T-helper 17 cell (primary cell): ENCODE measurements around the gene REXO5. TPM values are rescaled to one million over a fixed set of nuclear protein-coding genes. Genes with fewer than 3 reads are reported as not detected.
"Not testable (repeated sequence)": the region's sequence is repeated elsewhere in the genome, so short reads cannot be mapped to it uniquely, and the experiment has no call there.

Experiments
- ATAC-seq: fragments of 150-1000 bp; cut with Tn5 transposase; 2 replicates; pipeline ENCODE4 v1.10.0; 2021; ENCODE audit warnings: mild to moderate bottlenecking, moderate library complexity
- DNase-seq, 3 donors: peaks; one replicate each; pipeline versions ENCODE4 v3.0.0 to v3.0.0-alpha.2; 2020 to 2021
- H3K9me3 ChIP-seq: one replicate; pipeline ENCODE4 v1.7.0; 2013; ENCODE audit warnings: low read length, mild to moderate bottlenecking; ENCODE audit not compliant: control insufficient read depth, poor library complexity, severe bottlenecking
- H3K27ac Mint-ChIP-seq: one replicate; pipeline ENCODE4 v1.8.0; 2022; ENCODE audit warnings: mild to moderate bottlenecking, moderate library complexity, mixed read lengths
- H3K27me3 Mint-ChIP-seq: one replicate; pipeline ENCODE4 v1.8.0; 2022; ENCODE audit warnings: mixed read lengths
- H3K36me3 Mint-ChIP-seq: one replicate; pipeline ENCODE4 v1.8.0; 2022; ENCODE audit warnings: low read depth, mixed read lengths
- H3K4me1 Mint-ChIP-seq: one replicate; pipeline ENCODE4 v1.8.0; 2022; ENCODE audit warnings: mild to moderate bottlenecking, mixed read lengths
- H3K4me3 Mint-ChIP-seq: one replicate; pipeline ENCODE4 v1.8.0; 2022; ENCODE audit warnings: mild to moderate bottlenecking, moderate library complexity, mixed read lengths
- total RNA-seq, 4 donors: library from RNA in 2 of 4; stranded (reverse) in 2 of 4; gene quantifications; one replicate each; pipeline ENCODE4 v1.2.3 and lab custom pipeline; 2022 to 2026

Gene REXO5
- total RNA-seq, 2 donors from 2014 or later = 1.6 TPM; not detected in 1

GRCh38 chr16:20774703-20775362 is 31.5 kb upstream of the REXO5 start:
- ATAC-seq (peak; percentile 59), DNase-seq (peak; percentile 13 to 33 (median 17))
- no peaks in the 10 kb centered on the region for H3K27me3 Mint-ChIP-seq
- H3K4me1 Mint-ChIP-seq = peaks cover 10% of the 10 kb centered on the region
- peaks cover 5% of the 10 kb centered on the region for H3K36me3 Mint-ChIP-seq
- H3K4me3 Mint-ChIP-seq = no peak overlapping the region
- no peaks in the 10 kb centered on the region for H3K9me3 ChIP-seq
- no peak overlapping the region for H3K27ac Mint-ChIP-seq

GRCh38 chr16:20781697-20782096 is 24.6 kb upstream of the REXO5 start:
- Mint-ChIP-seq H3K4me1 (no peaks in the 10 kb centered on the region), H3K27me3 (no peaks in the 10 kb centered on the region), H3K36me3 (peaks cover 3% of the 10 kb centered on the region), H3K27ac (no peak overlapping the region), H3K4me3 (no peak overlapping the region)
- no peaks in the 10 kb centered on the region for H3K9me3 ChIP-seq
- no peak for DNase-seq
- no peak for ATAC-seq

- no peaks in the 10 kb centered on the region for H3K4me1 Mint-ChIP-seq
- no peak overlapping the region for H3K4me3 Mint-ChIP-seq
- H3K27me3 Mint-ChIP-seq = no peaks in the 10 kb centered on the region
- no peak overlapping the region for H3K27ac Mint-ChIP-seq
- DNase-seq (no peak), ATAC-seq (no peak)
- peaks cover 2% of the 10 kb centered on the region for H3K36me3 Mint-ChIP-seq
- H3K9me3 ChIP-seq = no peaks in the 10 kb centered on the region
Measured at GRCh38 chr16:20782470-20782869, 23.9 kb upstream of the REXO5 start.

GRCh38 chr16:20784204-20784603 is 22.1 kb upstream of the REXO5 start:
- H3K9me3 ChIP-seq = no peaks in the 10 kb centered on the region
- H3K36me3 Mint-ChIP-seq = no peaks in the 10 kb centered on the region
- no peak overlapping the region for H3K4me3 Mint-ChIP-seq
- DNase-seq = no peak
- H3K27me3 Mint-ChIP-seq = no peaks in the 10 kb centered on the region
- ATAC-seq = no peak
- no peak overlapping the region for H3K27ac Mint-ChIP-seq
- no peaks in the 10 kb centered on the region for H3K4me1 Mint-ChIP-seq

- ATAC-seq = no peak
- Mint-ChIP-seq H3K4me3 (no peak overlapping the region), H3K27ac (no peak overlapping the region), H3K27me3 (no peaks in the 10 kb centered on the region), H3K4me1 (no peaks in the 10 kb centered on the region), H3K36me3 (no peaks in the 10 kb centered on the region)
- H3K9me3 ChIP-seq = no peaks in the 10 kb centered on the region
- no peak for DNase-seq
Measured at GRCh38 chr16:20789130-20789529, 17.2 kb upstream of the REXO5 start.

- DNase-seq = no peak
- ATAC-seq = no peak
- Mint-ChIP-seq H3K27ac (no peak overlapping the region), H3K4me3 (no peak overlapping the region), H3K36me3 (no peaks in the 10 kb centered on the region), H3K27me3 (no peaks in the 10 kb centered on the region), H3K4me1 (no peaks in the 10 kb centered on the region)
- no peaks in the 10 kb centered on the region for H3K9me3 ChIP-seq
Measured at GRCh38 chr16:20791923-20792612, 14.3 kb upstream of the REXO5 start.

GRCh38 chr16:20798364-20798763 is 8.0 kb upstream of the REXO5 start:
- Mint-ChIP-seq H3K36me3 (no peaks in the 10 kb centered on the region), H3K27me3 (no peaks in the 10 kb centered on the region), H3K27ac (peak overlapping the region; percentile 67), H3K4me3 (no peak overlapping the region), H3K4me1 (peaks cover 10% of the 10 kb centered on the region)
- ATAC-seq (peak; percentile 44), DNase-seq (no peak)
- no peaks in the 10 kb centered on the region for H3K9me3 ChIP-seq

GRCh38 chr16:20799599-20799998 is 6.7 kb upstream of the REXO5 start:
- Mint-ChIP-seq H3K36me3 (no peaks in the 10 kb centered on the region), H3K4me3 (no peak overlapping the region), H3K4me1 (peaks cover 10% of the 10 kb centered on the region), H3K27ac (no peak overlapping the region), H3K27me3 (no peaks in the 10 kb centered on the region)
- no peaks in the 10 kb centered on the region for H3K9me3 ChIP-seq
- DNase-seq (no peak), ATAC-seq (peak; percentile 32)

GRCh38 chr16:20801278-20801677 is 5.0 kb upstream of the REXO5 start:
- H3K9me3 ChIP-seq = no peaks in the 10 kb centered on the region
- ATAC-seq = no peak
- Mint-ChIP-seq H3K27ac (no peak overlapping the region), H3K4me1 (peaks cover 12% of the 10 kb centered on the region), H3K36me3 (no peaks in the 10 kb centered on the region), H3K4me3 (no peak overlapping the region), H3K27me3 (no peaks in the 10 kb centered on the region)
- no peak for DNase-seq

GRCh38 chr16:20803192-20803560 is 3.2 kb upstream of the REXO5 start:
- H3K27me3 Mint-ChIP-seq = no peaks in the 10 kb centered on the region
- H3K4me1 Mint-ChIP-seq = peaks cover 23% of the 10 kb centered on the region
- no peaks in the 10 kb centered on the region for H3K36me3 Mint-ChIP-seq
- no peak overlapping the region for H3K4me3 Mint-ChIP-seq
- DNase-seq (no peak), ATAC-seq (no peak)
- H3K9me3 ChIP-seq = no peaks in the 10 kb centered on the region
- no peak overlapping the region for H3K27ac Mint-ChIP-seq

- ATAC-seq (no peak), DNase-seq (no peak)
- peaks cover 18% of the 10 kb centered on the region for H3K4me1 Mint-ChIP-seq
- H3K27me3 Mint-ChIP-seq = no peaks in the 10 kb centered on the region
- H3K9me3 ChIP-seq = no peaks in the 10 kb centered on the region
- H3K4me3 Mint-ChIP-seq = no peak overlapping the region
- H3K27ac Mint-ChIP-seq = no peak overlapping the region
- no peaks in the 10 kb centered on the region for H3K36me3 Mint-ChIP-seq
Measured at GRCh38 chr16:20803561-20804214, 2.6 kb upstream of the REXO5 start.

GRCh38 chr16:20805684-20806167 is 601 bp upstream of the REXO5 start:
- not testable (repeated sequence) for H3K27me3 Mint-ChIP-seq, H3K36me3 Mint-ChIP-seq, H3K9me3 ChIP-seq, ATAC-seq, DNase-seq
- peaks cover 16% of the 10 kb centered on the region for H3K4me1 Mint-ChIP-seq
- H3K4me3 Mint-ChIP-seq = peak overlapping the region; percentile 97
- peak overlapping the region; percentile 95 for H3K27ac Mint-ChIP-seq

GRCh38 chr16:20807862-20808261 is 1.5 kb downstream of the REXO5 start:
- DNase-seq (no peak), ATAC-seq (no peak)
- Mint-ChIP-seq H3K27me3 (no peaks in the 10 kb centered on the region), H3K36me3 (no peaks in the 10 kb centered on the region), H3K4me1 (peaks cover 16% of the 10 kb centered on the region), H3K27ac (peak overlapping the region; percentile 51), H3K4me3 (peak overlapping the region; percentile 55)
- no peaks in the 10 kb centered on the region for H3K9me3 ChIP-seq
